ENCODE results near the gene ADAMTSL2. TPM values are rescaled to one million over a fixed set of nuclear protein-coding genes. Genes with fewer than 3 reads are reported as not detected.

The ADAMTSL2 gene
- polyA plus RNA-seq, 2 of the 4 experiments (the other 2 are of a cell fraction), result not detected

DNA sequence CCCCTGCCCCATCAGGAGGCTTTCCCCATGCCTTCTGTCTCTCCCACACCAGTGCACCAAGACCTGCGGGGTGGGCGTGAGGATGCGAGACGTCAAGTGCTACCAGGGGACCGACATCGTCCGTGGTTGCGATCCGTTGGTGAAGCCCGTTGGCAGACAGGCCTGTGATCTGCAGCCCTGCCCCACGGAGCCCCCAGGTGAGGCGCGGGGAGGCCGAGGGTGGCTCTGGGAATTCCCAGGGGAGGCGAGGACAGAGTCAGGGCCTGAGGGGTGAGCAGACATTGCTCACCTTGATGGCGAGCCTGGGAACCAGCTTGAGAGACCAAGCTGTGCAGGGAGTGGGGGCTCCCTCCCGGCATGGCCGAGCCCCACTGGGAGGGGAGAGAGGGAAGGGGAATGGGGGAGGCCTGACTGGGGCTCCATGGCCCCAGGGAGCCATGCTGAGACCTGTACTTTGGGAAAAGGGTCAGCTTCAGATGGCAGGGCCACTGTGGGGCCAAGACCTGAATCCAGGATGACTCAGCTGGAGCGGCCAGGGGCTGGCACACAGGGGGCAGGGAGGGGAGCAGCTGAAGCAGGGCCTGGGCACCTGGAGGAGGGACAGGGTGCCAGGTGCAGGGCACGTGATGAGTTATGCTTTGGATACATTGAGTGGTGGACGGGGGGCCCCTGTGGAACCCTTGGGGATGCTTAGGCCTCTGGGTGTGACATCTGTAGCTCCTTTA is 39.4 kb downstream of the ADAMTSL2 start:
- POLR2A ChIA-PET, result no interaction called here
- H3K4me1 ChIP-seq, result no peaks in the 10 kb centered on the region
- no peak for TF ChIP-seq RAD21 (conservative IDR thresholded peaks at IDR 0.05 in 1 of 2, IDR thresholded peaks at IDR 0.05 in 1 of 2)
- no peak for TF ChIP-seq ZFP36 (IDR thresholded peaks at IDR 0.05; ENCODE audit: borderline replicate concordance, partially characterized antibody)
- no peak for TF ChIP-seq FOXS1 (CRISPR knock-in tag; IDR thresholded peaks at IDR 0.05)
- TF ChIP-seq, protein P1, sequence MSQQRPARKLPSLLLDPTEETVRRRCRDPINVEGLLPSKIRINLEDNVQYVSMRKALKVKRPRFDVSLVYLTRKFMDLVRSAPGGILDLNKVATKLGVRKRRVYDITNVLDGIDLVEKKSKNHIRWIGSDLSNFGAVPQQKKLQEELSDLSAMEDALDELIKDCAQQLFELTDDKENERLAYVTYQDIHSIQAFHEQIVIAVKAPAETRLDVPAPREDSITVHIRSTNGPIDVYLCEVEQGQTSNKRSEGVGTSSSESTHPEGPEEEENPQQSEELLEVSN (IDR thresholded peaks at IDR 0.05; ENCODE audit: borderline replicate concordance, low read depth), result no peak
- TF ChIP-seq HOXB13 (CRISPR knock-in tag; IDR thresholded peaks at IDR 0.05; ENCODE audit: low read depth), result no peak
- TF ChIP-seq RCOR1 (IDR thresholded peaks at IDR 0.05; ENCODE audit: low read depth, low read length), result no peak
- no peak for TF ChIP-seq MAFK (IDR thresholded peaks at IDR 0.05; ENCODE audit: partially characterized antibody)
- TF ChIP-seq JUNB (IDR thresholded peaks at IDR 0.05), result no peak
- TF ChIP-seq KDM5A (IDR thresholded peaks at IDR 0.05), result no peak
- no peak for TF ChIP-seq ZC3H11A (IDR thresholded peaks at IDR 0.05)
- TF ChIP-seq, protein P2, sequence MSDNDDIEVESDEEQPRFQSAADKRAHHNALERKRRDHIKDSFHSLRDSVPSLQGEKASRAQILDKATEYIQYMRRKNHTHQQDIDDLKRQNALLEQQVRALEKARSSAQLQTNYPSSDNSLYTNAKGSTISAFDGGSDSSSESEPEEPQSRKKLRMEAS (IDR thresholded peaks at IDR 0.05), result no peak
- TF ChIP-seq GATA3 (IDR thresholded peaks at IDR 0.05; ENCODE audit: borderline replicate concordance), result no peak
- no peak for TF ChIP-seq CBX2 (IDR thresholded peaks at IDR 0.05; ENCODE audit: borderline replicate concordance, low read depth)
- no peak overlapping the region for H3K4me3 ChIP-seq
- FAIRE-seq (no peak), ATAC-seq (no peak), DNase-seq (ENCODE audit: low read depth in 1 of 2, low spot score in 1 of 2) (no peak)
- CTCF ChIA-PET, result interaction anchor here (0.9 to 1.4 kb wide), 4 partner anchors 19 to 169 kb away, joined by 3 to 5 read pairs (median 4); no protein-coding TSS in a partner anchor
- 79% methylated on average over 20 of the region's 21 CpGs for WGBS (ENCODE audit: missing lambda C conversion rate)
- no peak overlapping the region for H3K27ac ChIP-seq
- no peaks in the 10 kb centered on the region for H3K9me3 ChIP-seq
- H3K4me2 ChIP-seq, result no peak overlapping the region

DNA sequence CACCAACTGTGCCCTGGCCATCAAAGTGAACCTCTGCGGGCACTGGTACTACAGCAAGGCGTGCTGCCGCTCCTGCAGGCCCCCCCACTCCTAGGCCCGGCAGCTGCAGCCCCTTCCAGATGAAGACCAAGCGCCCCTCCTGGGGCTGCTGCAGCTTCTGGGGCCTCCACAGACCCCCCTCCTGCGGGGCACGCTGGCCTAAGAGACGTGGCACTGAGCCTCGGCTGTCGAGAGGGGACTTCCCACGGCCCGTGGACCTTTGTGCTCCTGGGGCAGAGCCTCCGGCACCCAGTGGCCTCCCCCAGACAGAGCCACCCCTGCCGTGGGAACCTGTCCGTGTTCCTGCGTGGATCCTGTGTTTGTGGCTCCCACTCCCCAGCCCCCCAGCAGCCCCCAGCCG is 40.3 kb downstream of the ADAMTSL2 start:
- no peak overlapping the region for H3K27ac ChIP-seq
- FAIRE-seq, result no peak
- no peak overlapping the region for H3K4me3 ChIP-seq
- no peaks in the 10 kb centered on the region for H3K4me1 ChIP-seq
- TF ChIP-seq RCOR1 (IDR thresholded peaks at IDR 0.05; ENCODE audit: low read depth, low read length), result no peak
- TF ChIP-seq, protein P3, sequence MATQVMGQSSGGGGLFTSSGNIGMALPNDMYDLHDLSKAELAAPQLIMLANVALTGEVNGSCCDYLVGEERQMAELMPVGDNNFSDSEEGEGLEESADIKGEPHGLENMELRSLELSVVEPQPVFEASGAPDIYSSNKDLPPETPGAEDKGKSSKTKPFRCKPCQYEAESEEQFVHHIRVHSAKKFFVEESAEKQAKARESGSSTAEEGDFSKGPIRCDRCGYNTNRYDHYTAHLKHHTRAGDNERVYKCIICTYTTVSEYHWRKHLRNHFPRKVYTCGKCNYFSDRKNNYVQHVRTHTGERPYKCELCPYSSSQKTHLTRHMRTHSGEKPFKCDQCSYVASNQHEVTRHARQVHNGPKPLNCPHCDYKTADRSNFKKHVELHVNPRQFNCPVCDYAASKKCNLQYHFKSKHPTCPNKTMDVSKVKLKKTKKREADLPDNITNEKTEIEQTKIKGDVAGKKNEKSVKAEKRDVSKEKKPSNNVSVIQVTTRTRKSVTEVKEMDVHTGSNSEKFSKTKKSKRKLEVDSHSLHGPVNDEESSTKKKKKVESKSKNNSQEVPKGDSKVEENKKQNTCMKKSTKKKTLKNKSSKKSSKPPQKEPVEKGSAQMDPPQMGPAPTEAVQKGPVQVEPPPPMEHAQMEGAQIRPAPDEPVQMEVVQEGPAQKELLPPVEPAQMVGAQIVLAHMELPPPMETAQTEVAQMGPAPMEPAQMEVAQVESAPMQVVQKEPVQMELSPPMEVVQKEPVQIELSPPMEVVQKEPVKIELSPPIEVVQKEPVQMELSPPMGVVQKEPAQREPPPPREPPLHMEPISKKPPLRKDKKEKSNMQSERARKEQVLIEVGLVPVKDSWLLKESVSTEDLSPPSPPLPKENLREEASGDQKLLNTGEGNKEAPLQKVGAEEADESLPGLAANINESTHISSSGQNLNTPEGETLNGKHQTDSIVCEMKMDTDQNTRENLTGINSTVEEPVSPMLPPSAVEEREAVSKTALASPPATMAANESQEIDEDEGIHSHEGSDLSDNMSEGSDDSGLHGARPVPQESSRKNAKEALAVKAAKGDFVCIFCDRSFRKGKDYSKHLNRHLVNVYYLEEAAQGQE (IDR thresholded peaks at IDR 0.05), result no peak
- no peak for TF ChIP-seq SREBF2 (IDR thresholded peaks at IDR 0.05)
- TF ChIP-seq ZNF302 (CRISPR knock-in tag; IDR thresholded peaks at IDR 0.05), result no peak
- no peak for TF ChIP-seq SMC3 (IDR thresholded peaks at IDR 0.05)
- TF ChIP-seq EP300 (IDR thresholded peaks at IDR 0.05), result no peak
- 59% methylated on average over 5 of the region's 17 CpGs for WGBS (ENCODE audit: missing lambda C conversion rate)
- CTCF ChIA-PET, result interaction anchor here (0.9 to 1.3 kb wide), 4 partner anchors 18 to 168 kb away, joined by 3 to 5 read pairs (median 4); no protein-coding TSS in a partner anchor
- H3K4me2 ChIP-seq, result no peak overlapping the region
- DNase-seq (ENCODE audit: low read depth in 1 of 2, low spot score in 1 of 2), result no peak
- ATAC-seq, result no peak
- POLR2A ChIA-PET, result no interaction called here
- no peaks in the 10 kb centered on the region for H3K9me3 ChIP-seq
